Liver (tissue), 9 donors: ENCODE data around the gene CTTN. TPM values are rescaled to one million over a fixed set of nuclear protein-coding genes. Genes with fewer than 3 reads are reported as not detected.

Experiments
- DNase-seq: peaks from one replicate; pipeline ENCODE4 v3.0.0-alpha.2; 2017; ENCODE audit warnings: low spot score
- H3K27ac ChIP-seq, 2 donors: one replicate each; pipeline ENCODE4 v1.7.0; 2013; ENCODE audit warnings: inconsistent platforms in 2 of 2, low read length in 2 of 2, control low read depth in 1 of 2, low read depth in 1 of 2, mild to moderate bottlenecking in 1 of 2
- H3K27me3 ChIP-seq, 4 donors: one replicate each; pipeline versions ENCODE4 v1.6.1 to v1.7.0; 2013; ENCODE audit warnings: low read length in 3 of 4, inconsistent platforms in 1 of 4, mild to moderate bottlenecking in 1 of 4, moderate library complexity in 1 of 4; ENCODE audit not compliant: control insufficient read depth in 4 of 4, insufficient read depth in 4 of 4
- H3K36me3 ChIP-seq, 4 donors: one replicate each; pipeline versions ENCODE4 v1.6.1 to v1.7.0; 2013; ENCODE audit warnings: low read length in 3 of 4, mild to moderate bottlenecking in 3 of 4, low read depth in 1 of 4, moderate library complexity in 1 of 4; ENCODE audit not compliant: control insufficient read depth in 4 of 4, insufficient read depth in 3 of 4
- H3K4me1 ChIP-seq, 4 donors: one replicate each; pipeline versions ENCODE4 v1.6.1 to v1.7.0; 2013; ENCODE audit warnings: low read length in 3 of 4, mild to moderate bottlenecking in 3 of 4, moderate library complexity in 1 of 4; ENCODE audit not compliant: control insufficient read depth in 4 of 4, insufficient read depth in 4 of 4
- H3K4me3 ChIP-seq, 3 donors: one replicate each; pipeline versions ENCODE4 v1.6.1 to v1.7.0; 2013; ENCODE audit warnings: low read length in 3 of 3, control low read depth in 1 of 3, low read depth in 1 of 3, mild to moderate bottlenecking in 1 of 3
- H3K9ac ChIP-seq, 2 donors: one replicate each; pipeline ENCODE4 v1.7.0; 2013; ENCODE audit warnings: low read length in 2 of 2, mild to moderate bottlenecking in 2 of 2, moderate library complexity in 2 of 2, control low read depth in 1 of 2, low read depth in 1 of 2
- H3K9me3 ChIP-seq, 4 donors: one replicate each; pipeline versions ENCODE4 v1.6.1 to v1.7.0; 2013; ENCODE audit warnings: low read length in 3 of 4; ENCODE audit not compliant: control insufficient read depth in 4 of 4
- EGR1 ChIP-seq, 2 donors: IDR thresholded peaks; 2 replicates each; pipeline ENCODE4 v1.6.1; 2016 to 2018; ENCODE audit warnings: antibody characterized with exemption in 2 of 2, low read depth in 2 of 2
- FOXA1 ChIP-seq: IDR thresholded peaks from 2 replicates; pipeline ENCODE4 v1.6.1; 2016; ENCODE audit warnings: antibody characterized with exemption
- FOXA2 ChIP-seq: IDR thresholded peaks from 2 replicates; pipeline ENCODE4 v1.6.1; 2016; ENCODE audit warnings: antibody characterized with exemption
- GABPA ChIP-seq, 2 donors: IDR thresholded peaks in 1 of 2; conservative IDR thresholded peaks in 1 of 2; 2 replicates each; pipeline ENCODE4 v1.6.1; 2016; ENCODE audit warnings: antibody characterized with exemption in 2 of 2, mild to moderate bottlenecking in 1 of 2, moderate library complexity in 1 of 2
- HNF4A ChIP-seq, 2 donors: conservative IDR thresholded peaks; 2 replicates each; pipeline ENCODE4 v1.6.1; 2016; ENCODE audit warnings: antibody characterized with exemption in 2 of 2, mild to moderate bottlenecking in 2 of 2
- JUND ChIP-seq, 2 donors: IDR thresholded peaks; 2 replicates each; pipeline ENCODE4 v1.6.1; 2016; ENCODE audit warnings: antibody characterized with exemption in 2 of 2
- RAD21 ChIP-seq, 2 donors: IDR thresholded peaks; 2 replicates each; pipeline ENCODE4 v1.6.1; 2016; ENCODE audit warnings: antibody characterized with exemption in 2 of 2, mild to moderate bottlenecking in 2 of 2
- SP1 ChIP-seq: IDR thresholded peaks from 2 replicates; pipeline ENCODE4 v1.6.1; 2018; ENCODE audit warnings: antibody characterized with exemption, mild to moderate bottlenecking
- TAF1 ChIP-seq: conservative IDR thresholded peaks from 2 replicates; pipeline ENCODE4 v1.6.1; 2016; ENCODE audit warnings: antibody characterized with exemption, mild to moderate bottlenecking
- YY1 ChIP-seq: IDR thresholded peaks from 2 replicates; pipeline ENCODE4 v1.6.1; 2016; ENCODE audit warnings: antibody characterized with exemption, mild to moderate bottlenecking
- WGBS: extraction: QIAGEN DNeasy Blood & Tissue Kit; methylation state at CpG from one replicate; pipeline ENCODE4 v1.1.7; 2013; 5-methylcytosine and 5-hydroxymethylcytosine counted together
- polyA plus RNA-seq, 2 donors: library from polyadenylated mRNA; stranded (reverse) in 1 of 2; unstranded in 1 of 2; fragments of 200-250 nt in 1 of 2; fragments of >200 nt in 1 of 2; fragmentation: Nextera tagmentation in 1 of 2; extraction: Ambion mirVana in 1 of 2; gene quantifications; one replicate each; pipeline versions ENCODE4 v1.2.1 to v1.2.3, GENCODE V29; 2013 to 2015
- total RNA-seq, 2 donors: library from RNA; depleted of rRNA; stranded (reverse); fragments of >200 nt; gene quantifications; one replicate each; pipeline ENCODE4 v1.2.3, GENCODE V29; 2014
- TF ChIP-seq, protein P1 (sequence below): IDR thresholded peaks from 2 replicates; pipeline ENCODE4 v1.6.1; 2016; ENCODE audit warnings: antibody characterized with exemption
- TF ChIP-seq, protein P2 (sequence below): fragments of 150-350 bp; IDR thresholded peaks from 2 replicates; pipeline ENCODE4 v1.5.1; 2017; ENCODE audit warnings: improper control_type of control experiment, low read depth, low read length; ENCODE audit not compliant: missing input control
- TF ChIP-seq, protein P3 (sequence below): IDR thresholded peaks from 2 replicates; pipeline ENCODE4 v1.6.1; 2016; ENCODE audit warnings: antibody characterized with exemption, mild to moderate bottlenecking
- TF ChIP-seq, protein P4 (sequence below): IDR thresholded peaks from 2 replicates; pipeline ENCODE4 v1.6.1; 2016; ENCODE audit warnings: antibody characterized with exemption
- donor health status: healthy.
- donor health status: healthy.
- donor health status: healthy.
- donor health status: healthy.
- donor health status: healthy.

CTTN gene
- total and polyA plus RNA-seq, 4 donors: 38.7 to 136 (median 45.4) TPM

DNA sequence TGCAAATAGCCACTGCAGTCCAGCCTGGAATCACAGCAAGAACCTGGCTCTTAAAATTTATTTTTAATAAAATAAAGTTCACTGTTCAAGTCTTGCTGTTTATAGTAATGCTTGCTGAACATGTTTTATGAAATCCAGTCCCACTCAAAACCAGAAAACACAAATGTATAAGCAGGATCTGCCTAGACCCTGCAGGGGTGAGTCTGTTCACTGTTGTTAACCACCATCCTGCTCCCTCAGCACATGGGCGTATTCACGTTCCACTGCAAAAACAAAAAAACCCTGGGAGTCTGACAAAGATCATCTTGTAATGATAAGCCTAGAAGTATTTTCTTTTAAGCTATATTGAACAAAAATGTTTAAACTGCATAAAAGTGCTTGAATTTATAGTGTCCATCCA, 45.0 kb upstream of the CTTN start:
- DNase-seq: no peak
- no peaks in the 10 kb centered on the region for H3K9me3 ChIP-seq
- no peaks in the 10 kb centered on the region for H3K27me3 ChIP-seq
- peaks cover 17 to 60% (median 48%) of the 10 kb centered on the region in 4 donors for H3K36me3 ChIP-seq
- no peak for TF ChIP-seq HNF4A (conservative IDR thresholded peaks at IDR 0.05)
- TF ChIP-seq, protein P1, sequence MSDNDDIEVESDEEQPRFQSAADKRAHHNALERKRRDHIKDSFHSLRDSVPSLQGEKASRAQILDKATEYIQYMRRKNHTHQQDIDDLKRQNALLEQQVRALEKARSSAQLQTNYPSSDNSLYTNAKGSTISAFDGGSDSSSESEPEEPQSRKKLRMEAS: no peak
- TF ChIP-seq TAF1: no peak
- no peak for TF ChIP-seq FOXA1
- TF ChIP-seq GABPA (IDR thresholded peaks at IDR 0.05 in 1 of 2, conservative IDR thresholded peaks at IDR 0.05 in 1 of 2): no peak
- no peak for TF ChIP-seq EGR1 (IDR thresholded peaks at IDR 0.05; ENCODE audit: low read depth in 2 of 2)
- no peak for TF ChIP-seq RAD21 (IDR thresholded peaks at IDR 0.05)
- TF ChIP-seq, protein P2, sequence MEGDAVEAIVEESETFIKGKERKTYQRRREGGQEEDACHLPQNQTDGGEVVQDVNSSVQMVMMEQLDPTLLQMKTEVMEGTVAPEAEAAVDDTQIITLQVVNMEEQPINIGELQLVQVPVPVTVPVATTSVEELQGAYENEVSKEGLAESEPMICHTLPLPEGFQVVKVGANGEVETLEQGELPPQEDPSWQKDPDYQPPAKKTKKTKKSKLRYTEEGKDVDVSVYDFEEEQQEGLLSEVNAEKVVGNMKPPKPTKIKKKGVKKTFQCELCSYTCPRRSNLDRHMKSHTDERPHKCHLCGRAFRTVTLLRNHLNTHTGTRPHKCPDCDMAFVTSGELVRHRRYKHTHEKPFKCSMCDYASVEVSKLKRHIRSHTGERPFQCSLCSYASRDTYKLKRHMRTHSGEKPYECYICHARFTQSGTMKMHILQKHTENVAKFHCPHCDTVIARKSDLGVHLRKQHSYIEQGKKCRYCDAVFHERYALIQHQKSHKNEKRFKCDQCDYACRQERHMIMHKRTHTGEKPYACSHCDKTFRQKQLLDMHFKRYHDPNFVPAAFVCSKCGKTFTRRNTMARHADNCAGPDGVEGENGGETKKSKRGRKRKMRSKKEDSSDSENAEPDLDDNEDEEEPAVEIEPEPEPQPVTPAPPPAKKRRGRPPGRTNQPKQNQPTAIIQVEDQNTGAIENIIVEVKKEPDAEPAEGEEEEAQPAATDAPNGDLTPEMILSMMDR: no peak
- 95% methylated on average over 2 of the region's 2 CpGs for WGBS
- no peaks in the 10 kb centered on the region for H3K4me1 ChIP-seq
- H3K4me3 ChIP-seq: no peak overlapping the region
- no peak overlapping the region for H3K27ac ChIP-seq
- no peak overlapping the region for H3K9ac ChIP-seq

DNA sequence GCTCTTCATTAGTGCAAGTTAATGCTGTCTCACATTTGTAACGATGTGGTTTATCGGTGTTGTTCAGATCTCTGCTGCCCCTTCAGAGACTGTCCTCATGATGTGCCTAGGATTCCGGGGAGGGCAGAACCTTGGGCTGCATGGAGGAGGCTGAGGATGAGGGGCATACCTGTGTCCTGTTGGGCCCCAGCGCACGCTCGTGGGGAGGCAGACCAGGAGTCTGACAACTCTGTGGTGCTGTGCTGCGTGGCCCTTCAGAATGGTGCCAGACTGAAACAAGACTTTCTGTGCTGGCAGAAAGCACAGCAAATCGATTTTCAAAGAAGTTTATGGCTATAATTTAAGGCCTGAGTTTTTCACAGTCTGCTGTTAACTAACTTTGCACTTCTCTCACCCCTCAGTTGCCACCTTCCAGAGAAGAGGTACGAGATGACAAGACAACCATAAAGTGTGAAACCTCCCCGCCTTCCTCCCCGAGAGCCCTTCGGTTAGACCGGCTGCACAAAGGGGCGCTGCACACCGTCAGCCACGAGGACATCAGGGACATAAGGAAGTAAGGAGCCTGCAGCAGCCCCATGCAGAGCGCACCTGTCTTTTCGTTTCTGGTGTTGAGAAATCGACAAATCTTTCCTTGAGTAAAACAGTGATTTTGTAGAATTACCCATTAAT, 44.3 kb upstream of the CTTN start:
- no peaks in the 10 kb centered on the region for H3K9me3 ChIP-seq
- no peak for DNase-seq
- TF ChIP-seq SP1 (no peak), TAF1 (no peak), FOXA2 (no peak), YY1 (no peak), FOXA1 (no peak)
- TF ChIP-seq, protein P1: no peak
- 92% methylated on average over 19 of the region's 19 CpGs for WGBS
- H3K27me3 ChIP-seq: no peaks in the 10 kb centered on the region
- H3K27ac ChIP-seq: no peak overlapping the region
- no peaks in the 10 kb centered on the region for H3K4me1 ChIP-seq
- no peak overlapping the region for H3K4me3 ChIP-seq
- H3K9ac ChIP-seq: no peak overlapping the region
- peaks cover 16 to 59% (median 47%) of the 10 kb centered on the region in 4 donors for H3K36me3 ChIP-seq

DNA sequence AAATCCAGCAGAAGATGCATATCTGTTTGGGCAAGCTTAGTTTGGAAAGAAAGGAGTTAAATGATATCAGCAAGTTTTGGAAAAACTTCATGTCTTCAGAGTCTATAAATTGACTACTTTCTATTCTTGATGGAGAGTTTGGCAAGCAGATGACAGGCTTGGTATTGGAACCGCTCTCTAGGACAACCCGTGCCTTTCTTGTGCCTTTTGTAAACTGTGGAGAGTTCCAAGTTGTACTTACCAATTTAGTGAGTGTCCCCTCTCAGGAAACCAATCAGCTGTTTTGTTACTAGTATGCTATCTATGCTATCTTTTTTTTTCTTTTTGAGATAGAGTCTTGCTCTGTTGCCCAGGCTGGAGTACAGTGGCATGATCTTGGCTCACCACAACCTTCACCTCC, 43.7 kb upstream of the CTTN start:
- WGBS: 93% methylated on average over 2 of the region's 2 CpGs
- TF ChIP-seq, protein P3, sequence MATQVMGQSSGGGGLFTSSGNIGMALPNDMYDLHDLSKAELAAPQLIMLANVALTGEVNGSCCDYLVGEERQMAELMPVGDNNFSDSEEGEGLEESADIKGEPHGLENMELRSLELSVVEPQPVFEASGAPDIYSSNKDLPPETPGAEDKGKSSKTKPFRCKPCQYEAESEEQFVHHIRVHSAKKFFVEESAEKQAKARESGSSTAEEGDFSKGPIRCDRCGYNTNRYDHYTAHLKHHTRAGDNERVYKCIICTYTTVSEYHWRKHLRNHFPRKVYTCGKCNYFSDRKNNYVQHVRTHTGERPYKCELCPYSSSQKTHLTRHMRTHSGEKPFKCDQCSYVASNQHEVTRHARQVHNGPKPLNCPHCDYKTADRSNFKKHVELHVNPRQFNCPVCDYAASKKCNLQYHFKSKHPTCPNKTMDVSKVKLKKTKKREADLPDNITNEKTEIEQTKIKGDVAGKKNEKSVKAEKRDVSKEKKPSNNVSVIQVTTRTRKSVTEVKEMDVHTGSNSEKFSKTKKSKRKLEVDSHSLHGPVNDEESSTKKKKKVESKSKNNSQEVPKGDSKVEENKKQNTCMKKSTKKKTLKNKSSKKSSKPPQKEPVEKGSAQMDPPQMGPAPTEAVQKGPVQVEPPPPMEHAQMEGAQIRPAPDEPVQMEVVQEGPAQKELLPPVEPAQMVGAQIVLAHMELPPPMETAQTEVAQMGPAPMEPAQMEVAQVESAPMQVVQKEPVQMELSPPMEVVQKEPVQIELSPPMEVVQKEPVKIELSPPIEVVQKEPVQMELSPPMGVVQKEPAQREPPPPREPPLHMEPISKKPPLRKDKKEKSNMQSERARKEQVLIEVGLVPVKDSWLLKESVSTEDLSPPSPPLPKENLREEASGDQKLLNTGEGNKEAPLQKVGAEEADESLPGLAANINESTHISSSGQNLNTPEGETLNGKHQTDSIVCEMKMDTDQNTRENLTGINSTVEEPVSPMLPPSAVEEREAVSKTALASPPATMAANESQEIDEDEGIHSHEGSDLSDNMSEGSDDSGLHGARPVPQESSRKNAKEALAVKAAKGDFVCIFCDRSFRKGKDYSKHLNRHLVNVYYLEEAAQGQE: no peak
- TF ChIP-seq GABPA (IDR thresholded peaks at IDR 0.05 in 1 of 2, conservative IDR thresholded peaks at IDR 0.05 in 1 of 2) (no peak), TAF1 (no peak), JUND (IDR thresholded peaks at IDR 0.05) (no peak)
- TF ChIP-seq, protein P4, sequence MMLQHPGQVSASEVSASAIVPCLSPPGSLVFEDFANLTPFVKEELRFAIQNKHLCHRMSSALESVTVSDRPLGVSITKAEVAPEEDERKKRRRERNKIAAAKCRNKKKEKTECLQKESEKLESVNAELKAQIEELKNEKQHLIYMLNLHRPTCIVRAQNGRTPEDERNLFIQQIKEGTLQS: no peak
- H3K27ac ChIP-seq: no peak overlapping the region
- H3K9ac ChIP-seq: no peak overlapping the region
- H3K9me3 ChIP-seq: no peaks in the 10 kb centered on the region
- DNase-seq: no peak
- no peaks in the 10 kb centered on the region for H3K4me1 ChIP-seq
- H3K27me3 ChIP-seq: no peaks in the 10 kb centered on the region
- H3K4me3 ChIP-seq: no peak overlapping the region
- H3K36me3 ChIP-seq: peaks cover 16 to 58% (median 47%) of the 10 kb centered on the region in 4 donors
